Ureter (tissue), 1 donor: ENCODE data around the gene ZSWIM6. TPM values are rescaled to one million over a fixed set of nuclear protein-coding genes. Genes with fewer than 3 reads are reported as not detected.

Source experiments
- DNase-seq: peaks from one replicate; pipeline ENCODE4 v3.0.0-alpha.2; 2020; ENCODE audit warnings: low spot score
- total RNA-seq: library from RNA; stranded (reverse); gene quantifications from one replicate; pipeline ENCODE4 v1.2.4, GENCODE V29; 2023
- donor health status: DM: yes; HTN: yes; CAD: no.

Gene ZSWIM6
- total RNA-seq, 1 donor from 2014 or later: 22.4 TPM

- DNase-seq: peak; percentile 60
These were observed 828 bp downstream of the ZSWIM6 start for GRCh38 chr5:61332851-61333320.

- no peak for DNase-seq
These were observed 1.4 kb downstream of the ZSWIM6 start for GRCh38 chr5:61333321-61333953.

GRCh38 chr5:61333954-61334867 lies 2.2 kb downstream of the ZSWIM6 start:
- no peak for DNase-seq

DNA sequence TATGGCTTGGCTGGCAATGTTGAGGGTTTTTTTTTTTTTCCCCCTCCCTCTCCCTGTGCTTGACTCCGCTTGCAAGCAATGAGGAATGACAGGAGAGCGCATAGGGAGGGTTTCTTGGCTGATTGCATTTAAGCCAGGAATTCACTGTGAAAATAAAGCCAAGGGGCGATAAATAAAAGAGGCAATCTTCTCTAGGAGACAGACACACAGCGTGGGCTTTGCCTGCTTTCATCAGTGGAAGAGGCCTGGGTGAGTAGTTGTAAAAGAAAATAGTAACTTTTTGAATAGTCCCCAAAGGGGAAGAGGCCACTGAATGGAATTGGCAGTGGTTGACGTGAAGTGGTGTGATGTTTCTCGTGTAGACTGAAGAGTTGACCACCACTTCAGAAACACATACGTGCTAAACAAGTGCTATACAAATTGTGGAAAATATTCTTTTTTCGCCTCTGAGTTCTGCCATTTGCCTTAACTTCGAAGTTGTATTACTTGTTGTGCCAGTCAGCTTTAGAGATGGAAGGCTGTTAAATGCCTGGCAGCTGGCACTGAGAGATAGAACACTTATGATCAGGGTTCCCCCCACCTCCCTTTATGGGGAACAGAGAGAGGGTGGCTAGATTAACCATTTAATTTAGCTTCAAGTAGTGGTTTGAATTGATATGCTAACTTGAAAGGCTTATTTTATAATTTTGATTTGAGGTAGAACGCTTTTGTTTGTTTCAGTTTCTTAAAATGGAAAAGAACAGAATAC lies 3.0 kb downstream of the ZSWIM6 start:
- no peak for DNase-seq

DNA sequence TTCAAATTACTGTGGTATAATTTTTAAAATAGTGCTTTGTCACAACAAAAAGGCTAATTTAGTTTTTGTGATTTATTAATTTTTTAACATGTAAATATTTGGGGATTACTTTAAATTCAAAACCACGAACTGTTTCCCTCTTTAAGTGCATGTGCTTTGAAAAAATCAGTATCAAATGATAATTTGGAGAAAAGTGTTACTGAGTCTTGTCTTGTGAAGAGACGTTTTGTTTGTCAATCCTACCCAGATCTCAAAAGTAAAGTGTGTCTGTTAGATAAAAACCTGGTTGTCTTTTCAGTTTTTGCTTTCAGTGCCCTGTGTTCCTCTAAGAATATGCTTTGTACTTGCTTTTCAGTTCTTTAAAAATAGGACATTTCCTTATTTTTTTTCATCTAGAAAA lies 7.7 kb downstream of the ZSWIM6 start:
- no peak for DNase-seq

DNA sequence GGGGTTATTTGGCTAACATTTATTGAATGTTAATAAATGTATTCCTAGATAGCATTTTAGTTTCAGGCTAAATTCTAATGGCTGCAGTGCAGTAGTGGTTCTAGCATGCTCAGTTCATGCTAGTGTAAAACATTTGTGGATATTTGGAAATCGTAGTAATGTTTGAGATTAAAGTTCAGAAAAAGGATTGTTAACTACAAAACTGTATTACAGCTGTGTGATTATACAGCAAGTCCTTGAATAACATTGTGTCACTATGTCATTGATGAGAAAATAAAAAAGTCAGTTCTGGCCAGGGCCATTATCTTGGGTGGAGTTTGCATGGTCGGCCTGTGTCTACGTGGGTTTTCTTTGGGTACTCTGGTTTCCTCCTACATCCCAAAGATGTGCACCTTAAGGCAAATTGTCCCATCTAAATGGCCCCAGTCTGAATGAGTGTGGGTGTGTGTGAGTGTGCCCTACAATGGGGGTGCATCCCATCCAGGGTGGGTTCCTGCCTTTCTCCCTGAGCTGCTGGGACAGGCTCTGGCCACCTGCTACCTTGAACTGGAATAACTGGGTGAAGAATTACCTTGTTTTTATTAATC lies 8.8 kb downstream of the ZSWIM6 start:
- no peak for DNase-seq

- no peak for DNase-seq
These were observed 10.0 kb downstream of the ZSWIM6 start for GRCh38 chr5:61342071-61342501.

GRCh38 chr5:61344187-61344944 lies 12.3 kb downstream of the ZSWIM6 start:
- no peak for DNase-seq

- DNase-seq: no peak
These were observed 14.5 kb downstream of the ZSWIM6 start for GRCh38 chr5:61346511-61346910.

DNA sequence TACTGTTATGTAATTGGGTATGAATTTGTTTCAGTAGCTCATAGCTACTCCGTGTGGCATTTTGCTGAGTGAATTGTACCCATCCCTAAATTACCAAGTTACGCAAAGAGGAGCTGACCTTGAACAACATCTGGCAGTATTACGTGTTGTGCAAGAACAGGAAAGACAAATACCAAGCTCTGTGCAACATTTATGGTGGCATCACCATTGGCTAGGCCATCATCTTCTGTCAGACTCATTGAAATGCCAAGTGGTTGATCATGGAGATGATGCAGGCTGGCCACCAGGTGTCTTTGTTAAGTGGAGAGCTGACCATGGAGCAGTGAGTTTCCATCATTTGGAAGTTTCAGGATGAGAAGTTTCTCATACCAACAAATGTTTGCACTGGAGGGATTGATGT lies 15.0 kb downstream of the ZSWIM6 start:
- no peak for DNase-seq

- no peak for DNase-seq
These were observed 16.4 kb downstream of the ZSWIM6 start for GRCh38 chr5:61348447-61348846.

GRCh38 chr5:61349935-61350334 lies 17.9 kb downstream of the ZSWIM6 start:
- no peak for DNase-seq

GRCh38 chr5:61350535-61350934 lies 18.5 kb downstream of the ZSWIM6 start:
- no peak for DNase-seq

DNA sequence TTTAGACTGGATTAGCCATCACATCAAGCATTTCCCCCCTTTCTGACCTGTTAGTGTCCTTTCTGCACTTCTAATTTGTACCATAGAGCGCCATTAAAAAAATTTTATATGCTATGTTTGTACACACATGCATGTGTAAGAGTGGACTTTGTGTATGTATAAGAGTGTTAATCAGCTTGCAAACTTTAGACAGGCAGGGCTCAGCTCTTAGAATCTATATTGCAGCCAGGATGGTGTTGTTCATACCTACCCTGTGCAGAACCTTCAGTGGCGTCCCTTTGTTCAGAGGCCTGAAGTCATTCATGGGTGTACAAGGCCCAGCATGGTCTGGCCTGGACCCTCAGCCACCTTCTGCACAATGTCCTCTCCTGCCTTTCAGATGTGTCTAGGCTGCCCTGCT lies 19.7 kb downstream of the ZSWIM6 start:
- DNase-seq: no peak

GRCh38 chr5:61352180-61352579 lies 20.1 kb downstream of the ZSWIM6 start:
- DNase-seq: no peak

- no peak for DNase-seq
These were observed 20.6 kb downstream of the ZSWIM6 start for GRCh38 chr5:61352612-61353156.

DNA sequence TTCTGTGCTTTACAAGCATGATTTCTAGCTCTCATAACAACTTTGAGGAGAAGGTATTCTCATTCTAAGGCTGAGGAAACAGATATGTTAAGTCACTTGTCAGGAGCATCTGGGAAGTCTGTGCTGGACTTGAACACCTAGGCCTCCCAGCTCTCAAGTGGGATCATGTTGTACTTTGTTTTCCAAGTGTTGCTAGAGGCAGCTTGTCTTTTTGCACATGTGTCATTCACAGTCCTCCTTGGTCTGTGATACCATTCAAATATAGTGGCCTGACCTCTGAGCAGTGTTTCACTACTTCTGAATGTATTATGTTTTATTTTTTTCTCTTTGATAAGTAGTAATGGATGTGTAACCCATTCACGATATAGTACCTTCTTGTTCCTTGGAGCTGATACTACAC lies 21.2 kb downstream of the ZSWIM6 start:
- no peak for DNase-seq

- no peak for DNase-seq
These were observed 22.1 kb downstream of the ZSWIM6 start for GRCh38 chr5:61354199-61354598.

DNA sequence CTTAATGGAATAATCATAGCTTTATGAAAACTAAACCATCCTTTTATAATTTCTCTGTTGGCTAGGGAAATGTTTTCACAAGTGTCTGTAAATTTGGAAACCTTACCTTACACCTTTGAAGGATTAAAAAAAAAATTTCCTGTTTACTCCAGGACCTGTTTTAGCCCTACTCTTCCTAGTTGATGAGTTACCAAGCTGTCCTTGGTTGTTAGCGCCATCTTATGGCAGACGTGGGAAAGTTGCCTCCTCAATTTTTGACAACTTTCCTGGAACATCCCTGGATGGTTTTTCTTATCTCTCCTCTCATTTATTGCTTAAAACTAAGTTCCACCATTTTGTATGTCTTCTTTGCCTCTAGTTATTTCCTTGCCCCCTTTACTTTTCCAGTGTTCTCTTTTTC lies 25.7 kb downstream of the ZSWIM6 start:
- DNase-seq: no peak

GRCh38 chr5:61362796-61363368 lies 30.8 kb downstream of the ZSWIM6 start:
- DNase-seq: no peak
